CD8-positive, alpha-beta memory T cell (primary cell): ENCODE measurements around the gene DGKB. TPM values are rescaled to one million over a fixed set of nuclear protein-coding genes. Genes with fewer than 3 reads are reported as not detected.

Experiments
- CTCF ChIA-PET: fragments of 350-600 bp; sonication (Branson Sonifier 250); formaldehyde crosslinking; loops from one replicate; lab custom pipeline; 2021; ENCODE audit warnings: antibody characterized with exemption; lab: Charles Lee
- POLR2A ChIA-PET: fragments of 350-600 bp; sonication (Branson Sonifier 250); formaldehyde crosslinking; loops from one replicate; lab custom pipeline; 2021; ENCODE audit warnings: antibody characterized with exemption; lab: Charles Lee
- DNase-seq, 5 donors: peaks; one replicate each; pipeline versions ENCODE4 v3.0.0 to v3.0.0-alpha.2; 2020 to 2022; ENCODE audit warnings: mixed read lengths in 1 of 5
- H3K27ac ChIP-seq: one replicate; pipeline ENCODE4 v1.7.0; 2013; ENCODE audit warnings: low read depth, mild to moderate bottlenecking, low read length, moderate library complexity
- H3K27me3 ChIP-seq: 2 replicates; pipeline ENCODE4 v1.7.0; 2013; ENCODE audit warnings: low read length, mild to moderate bottlenecking; ENCODE audit not compliant: insufficient read depth, poor library complexity, severe bottlenecking
- H3K36me3 ChIP-seq: 2 replicates; pipeline ENCODE4 v1.7.0; 2013; ENCODE audit warnings: mild to moderate bottlenecking, low read length, moderate library complexity; ENCODE audit not compliant: insufficient read depth
- H3K4me1 ChIP-seq: 2 replicates; pipeline ENCODE4 v1.7.0; 2013; ENCODE audit warnings: mild to moderate bottlenecking, low read length, moderate library complexity; ENCODE audit not compliant: insufficient read depth
- H3K4me3 ChIP-seq: 2 replicates; pipeline ENCODE4 v1.7.0; 2013; ENCODE audit warnings: mild to moderate bottlenecking, low read length
- H3K9me3 ChIP-seq: 2 replicates; pipeline ENCODE4 v1.7.0; 2013; ENCODE audit warnings: mild to moderate bottlenecking, low read length
- H3K27ac Mint-ChIP-seq, 8 donors: one replicate each; pipeline ENCODE4 v1.8.0; 2020 to 2021; ENCODE audit warnings: mixed read lengths in 8 of 8, mild to moderate bottlenecking in 6 of 8, inconsistent platforms in 3 of 8, moderate library complexity in 3 of 8
- H3K27me3 Mint-ChIP-seq, 2 donors: one replicate each; pipeline ENCODE4 v1.8.0; 2020 to 2021; ENCODE audit warnings: mixed read lengths in 2 of 2, mild to moderate bottlenecking in 1 of 2, moderate library complexity in 1 of 2
- H3K36me3 Mint-ChIP-seq, 3 donors: one replicate each; pipeline ENCODE4 v1.8.0; 2020 to 2021; ENCODE audit warnings: mixed read lengths in 3 of 3, inconsistent platforms in 1 of 3, mild to moderate bottlenecking in 1 of 3
- H3K4me1 Mint-ChIP-seq, 3 donors: one replicate each; pipeline ENCODE4 v1.8.0; 2020 to 2021; ENCODE audit warnings: mixed read lengths in 3 of 3, inconsistent platforms in 1 of 3, mild to moderate bottlenecking in 1 of 3
- H3K4me3 Mint-ChIP-seq, 7 donors: one replicate each; pipeline ENCODE4 v1.8.0; 2020 to 2021; ENCODE audit warnings: mixed read lengths in 7 of 7, mild to moderate bottlenecking in 6 of 7, moderate library complexity in 4 of 7, inconsistent platforms in 2 of 7
- H3K9me3 Mint-ChIP-seq, 5 donors: one replicate each; pipeline ENCODE4 v1.8.0; 2020 to 2022; ENCODE audit warnings: mixed read lengths in 5 of 5, mild to moderate bottlenecking in 3 of 5, moderate library complexity in 2 of 5, inconsistent platforms in 1 of 5
- polyA plus RNA-seq: library from polyadenylated mRNA; unstranded; fragments of 300-500 nt; fragmentation: Illumina TruSeq; gene quantifications from one replicate; pipeline ENCODE4 v1.2.3, GENCODE V29; 2021
- total RNA-seq, 2 experiments: library from RNA; stranded (reverse); gene quantifications; one replicate each; pipeline ENCODE4 v1.2.3, GENCODE V29; 2021

Gene DGKB
- total and polyA plus RNA-seq, 3 experiments from 2014 or later: not detected

DNA sequence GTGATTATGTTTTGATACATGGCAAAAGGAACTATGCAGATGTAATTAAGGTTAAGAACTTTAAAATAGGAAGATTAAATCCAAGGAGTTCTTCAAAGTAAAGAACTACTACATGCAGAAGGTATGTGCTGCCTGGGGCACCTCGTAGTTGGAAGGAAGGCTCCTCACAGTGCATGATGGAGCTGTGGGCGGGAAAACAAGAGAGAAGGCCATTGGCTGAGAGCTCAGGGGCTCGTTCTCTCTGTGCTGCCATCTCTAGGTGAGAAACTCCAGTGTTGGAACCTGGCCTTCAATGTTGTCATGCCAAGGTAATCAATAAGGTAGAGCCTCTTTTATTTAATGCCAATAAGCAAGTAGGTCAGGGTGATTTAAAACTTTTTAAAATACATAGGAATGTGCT lies 521.7 kb downstream of the DGKB start:
- no peaks in the 10 kb centered on the region for H3K9me3 ChIP-seq
- no peaks in the 10 kb centered on the region for H3K4me1 ChIP-seq
- H3K27ac Mint-ChIP-seq: no peak overlapping the region
- no peaks in the 10 kb centered on the region for H3K9me3 Mint-ChIP-seq
- H3K4me3 ChIP-seq: no peak overlapping the region
- no peak overlapping the region for H3K27ac ChIP-seq
- no peaks in the 10 kb centered on the region for H3K27me3 ChIP-seq
- H3K4me1 Mint-ChIP-seq: peaks cover under 1 to 11% (median under 1%) of the 10 kb centered on the region in 3 donors
- H3K36me3 ChIP-seq: no peaks in the 10 kb centered on the region
- H3K36me3 Mint-ChIP-seq: no peaks in the 10 kb centered on the region
- ChIA-PET POLR2A (no interaction called here), CTCF (no interaction called here)
- no peaks in the 10 kb centered on the region for H3K27me3 Mint-ChIP-seq
- DNase-seq: no peak
- no peak overlapping the region for H3K4me3 Mint-ChIP-seq

DNA sequence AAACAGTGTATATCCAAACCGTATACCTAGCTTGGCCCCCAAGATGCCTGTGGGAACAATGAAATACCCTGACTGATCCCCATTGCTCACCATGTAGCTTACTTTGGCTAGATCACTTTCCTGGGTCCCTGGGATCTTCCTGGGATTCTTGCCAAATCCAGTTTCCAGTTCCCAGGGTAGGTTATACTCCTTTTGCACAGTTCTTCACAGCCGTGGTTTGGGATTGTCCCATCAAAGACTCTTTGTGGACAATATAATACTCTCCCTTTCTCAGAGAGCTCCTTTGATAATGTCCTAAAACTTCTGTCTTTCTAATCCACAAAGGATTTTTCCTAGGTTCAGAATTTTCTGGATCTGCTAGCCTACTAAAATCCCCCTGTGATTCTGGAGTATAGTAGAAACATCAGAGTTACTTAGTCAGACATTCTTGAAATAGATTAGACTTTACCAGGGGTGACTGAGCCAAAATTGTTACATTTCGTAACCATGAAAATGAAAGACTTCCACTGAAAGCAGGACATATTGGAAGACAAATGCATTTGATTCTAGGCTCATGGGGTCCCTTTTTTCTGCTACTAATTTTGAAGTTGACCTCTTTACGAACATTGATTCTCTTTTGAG lies 524.8 kb downstream of the DGKB start:
- no peaks in the 10 kb centered on the region for H3K27me3 Mint-ChIP-seq
- H3K4me1 Mint-ChIP-seq: peaks cover 6 to 21% (median 11%) of the 10 kb centered on the region in 3 donors
- no peaks in the 10 kb centered on the region for H3K36me3 Mint-ChIP-seq
- no peaks in the 10 kb centered on the region for H3K4me1 ChIP-seq
- ChIA-PET POLR2A (no interaction called here), CTCF (no interaction called here)
- H3K9me3 Mint-ChIP-seq: no peaks in the 10 kb centered on the region
- no peak overlapping the region for H3K4me3 Mint-ChIP-seq
- H3K27me3 ChIP-seq: no peaks in the 10 kb centered on the region
- no peaks in the 10 kb centered on the region for H3K36me3 ChIP-seq
- DNase-seq: no peak
- H3K4me3 ChIP-seq: no peak overlapping the region
- no peaks in the 10 kb centered on the region for H3K9me3 ChIP-seq
- no peak overlapping the region for H3K27ac ChIP-seq
- peak overlapping the region in 1 of 8 donors; percentile 25 for H3K27ac Mint-ChIP-seq

DNA sequence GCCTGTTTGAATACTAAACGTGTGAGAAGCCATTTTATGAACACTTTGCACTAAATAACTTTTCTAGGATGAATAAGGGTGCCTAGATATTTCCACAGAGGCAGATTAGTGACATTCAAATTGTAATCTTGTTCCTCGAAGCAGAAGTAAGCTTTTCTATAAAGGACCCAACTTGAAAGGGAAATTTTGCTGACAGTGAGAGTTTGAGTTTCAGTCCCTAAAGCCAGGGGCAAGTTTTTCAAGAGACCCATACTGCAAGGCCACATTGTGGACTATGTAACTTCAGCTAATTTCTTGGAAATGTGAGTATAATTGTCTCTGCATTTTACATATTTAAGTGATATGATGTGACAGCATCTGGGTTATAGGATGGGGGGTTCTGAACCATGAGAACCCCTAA lies 525.8 kb downstream of the DGKB start:
- H3K4me1 ChIP-seq: no peaks in the 10 kb centered on the region
- CTCF ChIA-PET: interaction anchor here (0.6 kb wide), 1 partner anchor 9 kb away, joined by 3 read pairs; no protein-coding TSS in a partner anchor

DNA sequence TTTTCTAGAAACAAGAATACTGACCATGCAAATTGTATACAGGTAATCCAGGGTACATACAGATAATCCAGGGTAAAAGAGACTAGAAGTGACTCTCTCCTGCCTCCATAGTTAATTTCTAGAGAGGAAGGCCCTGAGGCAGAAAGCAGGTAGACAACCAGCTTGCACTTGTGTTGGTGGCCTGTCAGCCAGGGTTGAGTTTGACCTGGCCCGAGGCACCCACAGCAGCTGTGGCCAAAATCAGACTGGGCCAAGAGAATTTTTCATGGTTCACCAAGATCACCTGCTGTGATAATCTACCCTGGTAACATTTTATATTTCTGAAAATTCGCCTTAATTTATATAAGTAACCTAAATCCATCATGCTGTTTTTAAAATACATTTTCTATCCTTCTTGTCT lies 526.6 kb downstream of the DGKB start:
- CTCF ChIA-PET: no interaction called here
- Histone ChIP-seq H3K27ac (no peak overlapping the region), H3K27me3 (no peaks in the 10 kb centered on the region), H3K9me3 (no peaks in the 10 kb centered on the region), H3K4me1 (no peaks in the 10 kb centered on the region), H3K36me3 (no peaks in the 10 kb centered on the region), H3K4me3 (no peak overlapping the region)
- DNase-seq: no peak
- Mint-ChIP-seq H3K36me3 (no peaks in the 10 kb centered on the region), H3K4me3 (peak overlapping the region in 2 of 7 donors; percentile 47 to 72), H3K9me3 (peaks cover 0 to 2% (median 0%) of the 10 kb centered on the region in 5 donors), H3K27ac (peak overlapping the region in 1 of 8 donors; percentile 43), H3K27me3 (peaks cover 0 to 4% of the 10 kb centered on the region in 2 donors), H3K4me1 (peaks cover 6 to 18% (median 11%) of the 10 kb centered on the region in 3 donors)
- POLR2A ChIA-PET: no interaction called here

More for the DNA sequence above, 525.8 kb downstream of the DGKB start:
- DNase-seq: no peak
- H3K27me3 Mint-ChIP-seq: no peaks in the 10 kb centered on the region
- Histone ChIP-seq H3K36me3 (no peaks in the 10 kb centered on the region), H3K27me3 (no peaks in the 10 kb centered on the region), H3K9me3 (no peaks in the 10 kb centered on the region), H3K27ac (no peak overlapping the region), H3K4me3 (no peak overlapping the region)
- no peaks in the 10 kb centered on the region for H3K9me3 Mint-ChIP-seq
- peaks cover 6 to 21% (median 11%) of the 10 kb centered on the region in 3 donors for H3K4me1 Mint-ChIP-seq
- no peak overlapping the region for H3K27ac Mint-ChIP-seq
- POLR2A ChIA-PET: no interaction called here
- no peaks in the 10 kb centered on the region for H3K36me3 Mint-ChIP-seq
- H3K4me3 Mint-ChIP-seq: no peak overlapping the region

DNA sequence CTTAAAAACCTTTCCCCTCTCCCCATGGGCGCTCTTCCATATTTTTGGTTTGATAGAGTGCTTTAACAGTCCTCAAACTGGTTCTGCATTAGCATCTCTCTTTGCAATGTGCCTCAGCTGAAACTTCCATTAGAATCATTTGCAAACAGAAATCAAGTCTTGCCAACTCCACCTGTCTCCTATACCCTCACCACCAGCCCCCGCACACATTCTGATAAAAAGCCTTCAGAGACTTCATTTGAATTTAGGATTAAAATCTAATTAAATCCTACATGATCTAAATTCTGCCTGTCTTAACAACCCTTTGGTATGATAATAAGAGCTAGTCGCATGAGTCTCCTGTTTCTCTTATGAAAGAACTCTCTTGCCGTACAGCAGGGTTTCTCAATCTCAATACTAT lies 528.2 kb downstream of the DGKB start:
- H3K27me3 ChIP-seq: no peaks in the 10 kb centered on the region
- H3K27ac ChIP-seq: no peak overlapping the region
- ChIA-PET CTCF (no interaction called here), POLR2A (no interaction called here)
- H3K27me3 Mint-ChIP-seq: peaks cover 0 to 9% of the 10 kb centered on the region in 2 donors
- DNase-seq: no peak
- peaks cover 0 to 5% (median 2%) of the 10 kb centered on the region in 5 donors for H3K9me3 Mint-ChIP-seq
- H3K4me3 ChIP-seq: no peak overlapping the region
- no peaks in the 10 kb centered on the region for H3K9me3 ChIP-seq
- no peaks in the 10 kb centered on the region for H3K36me3 ChIP-seq
- H3K4me1 Mint-ChIP-seq: peaks cover 6 to 18% (median 11%) of the 10 kb centered on the region in 3 donors
- H3K27ac Mint-ChIP-seq: peak overlapping the region in 1 of 8 donors; percentile 12
- H3K36me3 Mint-ChIP-seq: no peaks in the 10 kb centered on the region
- no peaks in the 10 kb centered on the region for H3K4me1 ChIP-seq
- no peak overlapping the region for H3K4me3 Mint-ChIP-seq

DNA sequence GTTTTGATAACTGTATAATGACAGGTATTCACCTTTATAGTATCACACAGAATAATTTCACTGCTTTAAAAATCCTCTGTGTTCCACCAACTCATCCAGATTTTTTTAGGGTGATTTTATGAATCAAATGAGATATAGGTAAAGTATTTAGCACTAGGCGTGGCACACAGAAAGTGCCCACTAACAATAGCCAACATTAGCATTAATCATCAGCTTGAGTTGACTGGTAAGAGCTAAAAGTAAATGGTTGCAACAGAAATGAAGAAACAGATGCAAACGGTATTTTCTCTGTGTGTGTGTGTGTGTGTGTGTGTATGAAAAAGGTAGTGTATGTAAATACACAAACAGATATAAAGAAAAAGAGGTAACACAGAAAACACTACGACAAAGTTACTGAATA lies 534.3 kb downstream of the DGKB start:
- no peak overlapping the region for H3K4me3 ChIP-seq
- H3K9me3 Mint-ChIP-seq: peaks cover 2 to 13% (median 4%) of the 10 kb centered on the region in 5 donors
- H3K27ac ChIP-seq: no peak overlapping the region
- CTCF ChIA-PET: no interaction called here
- no peaks in the 10 kb centered on the region for H3K4me1 Mint-ChIP-seq
- H3K36me3 ChIP-seq: no peaks in the 10 kb centered on the region
- no peaks in the 10 kb centered on the region for H3K4me1 ChIP-seq
- H3K4me3 Mint-ChIP-seq: no peak overlapping the region
- POLR2A ChIA-PET: no interaction called here
- H3K27me3 Mint-ChIP-seq: peaks cover 1 to 9% of the 10 kb centered on the region in 2 donors
- no peaks in the 10 kb centered on the region for H3K9me3 ChIP-seq
- H3K27ac Mint-ChIP-seq: no peak overlapping the region
- DNase-seq: no peak
- no peaks in the 10 kb centered on the region for H3K27me3 ChIP-seq
- no peaks in the 10 kb centered on the region for H3K36me3 Mint-ChIP-seq

DNA sequence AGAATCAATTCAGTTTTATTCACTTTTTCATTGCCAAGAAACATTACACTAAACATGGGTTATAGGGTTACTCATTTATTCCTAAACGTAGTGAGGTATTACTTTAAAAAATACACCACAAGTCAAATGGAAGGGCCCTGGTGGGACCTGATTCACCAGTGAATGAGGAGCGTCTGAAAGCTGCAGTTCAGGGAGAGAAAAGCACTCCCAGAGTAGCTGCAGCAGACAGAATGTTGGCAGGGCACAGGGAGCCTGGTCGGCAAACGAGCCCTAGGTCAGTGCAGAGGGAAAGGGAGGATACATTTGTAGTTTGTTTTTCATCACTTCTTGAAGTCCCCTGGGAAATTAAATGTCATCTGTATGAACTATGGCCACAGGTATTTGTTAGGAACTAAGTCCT lies 551.4 kb downstream of the DGKB start:
- Mint-ChIP-seq H3K9me3 (peaks cover 0 to 2% (median 0%) of the 10 kb centered on the region in 5 donors), H3K4me1 (no peaks in the 10 kb centered on the region), H3K27ac (peak overlapping the region in 1 of 8 donors; percentile 15), H3K4me3 (no peak overlapping the region), H3K36me3 (no peaks in the 10 kb centered on the region), H3K27me3 (no peaks in the 10 kb centered on the region)
- CTCF ChIA-PET: no interaction called here
- H3K36me3 ChIP-seq: no peaks in the 10 kb centered on the region
- no peak for DNase-seq
- POLR2A ChIA-PET: no interaction called here
- H3K4me1 ChIP-seq: no peaks in the 10 kb centered on the region
- H3K9me3 ChIP-seq: no peaks in the 10 kb centered on the region
- no peak overlapping the region for H3K4me3 ChIP-seq
- no peaks in the 10 kb centered on the region for H3K27me3 ChIP-seq
- no peak overlapping the region for H3K27ac ChIP-seq

DNA sequence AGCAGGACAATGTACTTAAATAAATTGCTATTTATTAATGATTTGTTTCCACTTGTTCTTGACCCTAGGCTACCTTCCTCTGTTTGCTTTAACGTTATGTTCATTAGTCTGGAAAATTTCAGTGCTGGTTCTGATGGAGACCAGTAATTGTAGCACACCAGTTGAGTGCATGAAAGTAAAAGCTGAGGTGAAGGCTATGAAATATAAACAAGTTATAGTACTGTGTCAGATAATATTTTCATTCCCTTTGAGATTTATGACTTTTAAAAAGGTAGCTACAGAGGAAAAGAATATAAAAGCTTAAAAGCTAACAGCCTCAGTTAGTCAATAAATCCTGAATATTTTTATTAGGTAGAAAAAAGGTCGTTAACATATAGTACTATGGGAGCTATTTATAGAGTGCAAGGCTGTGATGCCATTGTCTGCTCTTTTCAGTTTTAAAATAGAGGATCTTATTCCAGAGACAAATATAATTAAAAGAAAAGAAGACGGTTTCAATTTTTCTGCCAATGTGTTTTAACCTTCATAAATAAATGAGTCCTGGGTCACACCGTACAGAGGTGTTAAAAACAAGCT lies 561.3 kb downstream of the DGKB start:
- Histone ChIP-seq H3K36me3 (no peaks in the 10 kb centered on the region), H3K4me3 (no peak overlapping the region), H3K9me3 (no peaks in the 10 kb centered on the region), H3K27me3 (no peaks in the 10 kb centered on the region), H3K4me1 (no peaks in the 10 kb centered on the region), H3K27ac (no peak overlapping the region)
- no peaks in the 10 kb centered on the region for H3K4me1 Mint-ChIP-seq
- H3K4me3 Mint-ChIP-seq: no peak overlapping the region
- no peaks in the 10 kb centered on the region for H3K36me3 Mint-ChIP-seq
- POLR2A ChIA-PET: no interaction called here
- no peaks in the 10 kb centered on the region for H3K9me3 Mint-ChIP-seq
- H3K27ac Mint-ChIP-seq: no peak overlapping the region
- H3K27me3 Mint-ChIP-seq: no peaks in the 10 kb centered on the region
- CTCF ChIA-PET: no interaction called here
- no peak for DNase-seq
